OCI-LY7 (cell line): ENCODE measurements around the gene NSMF. TPM values are rescaled to one million over a fixed set of nuclear protein-coding genes. Genes with fewer than 3 reads are reported as not detected.

ENCODE experiments used
- BruUV-seq: library from RNA; stranded (reverse); fragments of 400-500 nt; replicated peaks from 2 replicates; lab custom pipeline; 2021; lab: Mats Ljungman, UMichigan
- CTCF ChIA-PET: fragments of 300-600 bp; sonication (Branson Sonifier 250); formaldehyde crosslinking; loops from one replicate; lab custom pipeline; 2022; ENCODE audit warnings: antibody characterized with exemption; ENCODE audit not compliant: unreplicated experiment; lab: Charles Lee
- POLR2A ChIA-PET: fragments of 300-600 bp; sonication (Branson Sonifier 250); formaldehyde crosslinking; loops from one replicate; lab custom pipeline; 2022; ENCODE audit warnings: antibody characterized with exemption; lab: Charles Lee
- DNase-seq: peaks from one replicate; pipeline ENCODE4 v3.0.0-alpha.2; 2015; ENCODE audit warnings: low spot score
- H2AFZ ChIP-seq: fragments of 200-600 bp; sonication (generic), shearing (Covaris generic); 2 replicates; pipeline ENCODE4 v1.6.1; 2014; ENCODE audit warnings: mild to moderate bottlenecking, antibody characterized with exemption, low read length, moderate library complexity
- H3K27ac ChIP-seq: fragments of 200-600 bp; sonication (generic); 2 replicates; pipeline ENCODE4 v1.5.1; 2014; ENCODE audit warnings: mixed run types, low read depth, mild to moderate bottlenecking, moderate library complexity, low read length, inconsistent platforms; ENCODE audit not compliant: poor library complexity, severe bottlenecking
- H3K36me3 ChIP-seq: fragments of 200-600 bp; sonication (generic); 2 replicates; pipeline ENCODE4 v1.6.1; 2014; ENCODE audit warnings: mild to moderate bottlenecking, antibody characterized with exemption, low read length, moderate library complexity, mixed read lengths; ENCODE audit not compliant: insufficient read depth
- H3K4me1 ChIP-seq: fragments of 200-600 bp; sonication (generic); 2 replicates; pipeline ENCODE4 v1.5.1; 2014; ENCODE audit warnings: mild to moderate bottlenecking, low read length; ENCODE audit not compliant: insufficient read depth, poor library complexity, severe bottlenecking
- H3K4me2 ChIP-seq: fragments of 200-600 bp; sonication (generic); 2 replicates; pipeline ENCODE4 v1.6.1; 2014; ENCODE audit warnings: mild to moderate bottlenecking, low read length
- H3K4me3 ChIP-seq: fragments of 200-600 bp; sonication (generic); 2 replicates; pipeline ENCODE4 v1.5.1; 2014; ENCODE audit warnings: mild to moderate bottlenecking, low read depth, low read length; ENCODE audit not compliant: poor library complexity, severe bottlenecking
- H3K79me2 ChIP-seq: fragments of 200-600 bp; sonication (generic); 2 replicates; pipeline ENCODE4 v1.6.1; 2016; ENCODE audit warnings: low read depth, mild to moderate bottlenecking, low read length, moderate library complexity, mixed read lengths; ENCODE audit not compliant: insufficient read depth
- H3K9me2 ChIP-seq: fragments of 200-600 bp; sonication (generic); 2 replicates; pipeline ENCODE4 v1.6.1; 2016; ENCODE audit warnings: mild to moderate bottlenecking, low read length, mixed read lengths; ENCODE audit not compliant: insufficient read depth
- H3K9me3 ChIP-seq: fragments of 200-600 bp; sonication (generic); 2 replicates; pipeline ENCODE4 v1.6.1; 2014; ENCODE audit warnings: mild to moderate bottlenecking, mixed run types, low read length, mixed read lengths
- H4K20me1 ChIP-seq: fragments of 200-600 bp; sonication (generic); 2 replicates; pipeline ENCODE4 v1.6.1; 2014; ENCODE audit warnings: mild to moderate bottlenecking, antibody characterized with exemption, low read length, moderate library complexity, mixed read lengths; ENCODE audit not compliant: insufficient read depth
- EZH2phosphoT487 ChIP-seq: fragments of 200-600 bp; sonication (generic); IDR thresholded peaks from 2 replicates; pipeline ENCODE4 v1.6.1; 2018; ENCODE audit warnings: low read depth, borderline replicate concordance, mild to moderate bottlenecking, mixed run types, antibody characterized with exemption, low read length, moderate library complexity, mixed read lengths
- intact Hi-C: fragments of 100-400 bp; cut with micrococcal nuclease; formaldehyde crosslinking; loops from one replicate; pipeline ENCODE4 v1.10.0; 2022; ENCODE audit not compliant: unreplicated experiment
- total RNA-seq, 2 experiments: library from RNA; depleted of rRNA in 1 of 2; stranded (reverse); fragments of >200 nt in 1 of 2; shearing (Covaris generic) in 1 of 2; gene quantifications; 2 replicates each; pipeline ENCODE4 v1.2.3, GENCODE V29; 2014 to 2022
- TF ChIP-seq, protein P1 (sequence below): fragments of 200-600 bp; sonication (generic); conservative IDR thresholded peaks from 2 replicates; pipeline ENCODE4 v1.5.1; 2014; ENCODE audit warnings: mild to moderate bottlenecking, antibody characterized with exemption, low read length, moderate library complexity, mixed read lengths

NSMF gene
- total RNA-seq, 2 experiments from 2014 or later = 20.3 to 29.8 TPM

DNA sequence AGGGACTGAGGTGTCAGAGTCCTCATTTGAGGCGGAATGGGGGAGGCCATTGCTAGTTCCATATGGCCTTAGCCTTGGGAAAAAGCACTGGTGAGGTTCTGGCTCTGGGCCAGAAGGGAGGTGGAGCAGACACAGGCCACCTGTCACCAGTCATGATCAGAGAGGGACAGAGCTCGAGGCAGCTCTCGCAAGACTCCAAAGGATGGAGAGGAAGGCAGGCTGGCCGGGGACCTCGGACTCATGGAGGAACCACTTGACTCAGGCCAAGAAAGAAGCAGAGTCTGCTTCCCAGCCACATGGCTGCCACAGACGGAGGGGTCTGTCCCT, 29.2 kb upstream of the NSMF start:
- Histone ChIP-seq H3K4me1 (no peaks in the 10 kb centered on the region), H3K9me2 (no peaks in the 10 kb centered on the region), H3K36me3 (no peaks in the 10 kb centered on the region), H3K9me3 (no peaks in the 10 kb centered on the region), H3K4me2 (no peak overlapping the region), H3K4me3 (no peak overlapping the region), H3K79me2 (no peaks in the 10 kb centered on the region), H3K27ac (no peak overlapping the region), H4K20me1 (no peaks in the 10 kb centered on the region), H2AFZ (no peak overlapping the region)
- BruUV-seq = no TSS peak
- POLR2A ChIA-PET = interaction anchor here (0.6 kb wide), 1 partner anchor 113 kb away, joined by 6 read pairs; no protein-coding TSS in a partner anchor
- TF ChIP-seq, protein P1, sequence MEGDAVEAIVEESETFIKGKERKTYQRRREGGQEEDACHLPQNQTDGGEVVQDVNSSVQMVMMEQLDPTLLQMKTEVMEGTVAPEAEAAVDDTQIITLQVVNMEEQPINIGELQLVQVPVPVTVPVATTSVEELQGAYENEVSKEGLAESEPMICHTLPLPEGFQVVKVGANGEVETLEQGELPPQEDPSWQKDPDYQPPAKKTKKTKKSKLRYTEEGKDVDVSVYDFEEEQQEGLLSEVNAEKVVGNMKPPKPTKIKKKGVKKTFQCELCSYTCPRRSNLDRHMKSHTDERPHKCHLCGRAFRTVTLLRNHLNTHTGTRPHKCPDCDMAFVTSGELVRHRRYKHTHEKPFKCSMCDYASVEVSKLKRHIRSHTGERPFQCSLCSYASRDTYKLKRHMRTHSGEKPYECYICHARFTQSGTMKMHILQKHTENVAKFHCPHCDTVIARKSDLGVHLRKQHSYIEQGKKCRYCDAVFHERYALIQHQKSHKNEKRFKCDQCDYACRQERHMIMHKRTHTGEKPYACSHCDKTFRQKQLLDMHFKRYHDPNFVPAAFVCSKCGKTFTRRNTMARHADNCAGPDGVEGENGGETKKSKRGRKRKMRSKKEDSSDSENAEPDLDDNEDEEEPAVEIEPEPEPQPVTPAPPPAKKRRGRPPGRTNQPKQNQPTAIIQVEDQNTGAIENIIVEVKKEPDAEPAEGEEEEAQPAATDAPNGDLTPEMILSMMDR = no peak
- no peak for TF ChIP-seq EZH2phosphoT487
- no peak for DNase-seq
- intact Hi-C loops = no loop called here
- CTCF ChIA-PET = no interaction called here

DNA sequence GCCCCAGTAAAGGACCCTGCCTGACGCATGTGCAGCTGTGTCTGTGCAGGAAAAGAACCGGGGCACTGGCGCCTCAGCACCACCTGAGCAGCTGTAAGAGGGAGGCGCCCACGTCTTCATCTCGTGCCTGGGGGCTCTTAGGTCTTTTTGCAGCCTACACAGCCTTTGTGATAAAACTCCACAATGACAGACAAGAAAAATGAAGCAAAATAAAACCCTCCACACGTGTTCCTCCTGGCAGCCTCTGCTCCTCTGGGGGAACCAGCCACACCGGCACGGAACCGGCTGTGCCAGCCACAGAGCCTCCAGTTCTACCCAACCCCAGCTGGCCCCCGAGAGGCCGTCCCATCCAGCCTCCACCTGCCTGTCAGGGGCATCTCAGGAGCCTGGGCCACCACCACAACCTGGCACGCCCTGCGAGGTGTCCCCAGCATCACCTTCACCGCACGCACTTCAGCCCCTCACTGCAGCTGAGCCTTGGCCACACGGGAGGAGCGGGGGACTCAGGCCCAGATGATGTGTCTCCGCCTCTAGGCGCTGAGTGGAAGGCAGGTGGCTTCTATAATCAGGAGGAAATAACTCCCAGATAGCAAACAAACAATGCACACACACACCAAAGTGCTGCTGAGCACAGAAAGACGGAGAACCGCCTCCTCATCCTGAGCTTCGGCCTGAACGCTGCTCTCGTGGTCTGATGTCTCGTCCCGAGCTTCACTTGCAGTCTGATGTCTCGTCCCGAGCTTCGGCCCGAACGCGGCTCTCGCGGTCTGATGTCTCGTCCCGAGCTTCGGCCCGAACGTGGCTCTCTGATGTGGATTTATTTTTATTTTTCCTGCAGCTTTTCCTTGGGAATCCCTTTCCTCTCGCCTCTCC, 28.6 kb upstream of the NSMF start:
- TF ChIP-seq, protein P1 = no peak
- TF ChIP-seq EZH2phosphoT487 = no peak
- Histone ChIP-seq H3K9me3 (no peaks in the 10 kb centered on the region), H3K9me2 (no peaks in the 10 kb centered on the region), H3K36me3 (no peaks in the 10 kb centered on the region), H3K4me3 (no peak overlapping the region), H3K27ac (no peak overlapping the region), H2AFZ (no peak overlapping the region), H3K4me2 (no peak overlapping the region), H3K79me2 (no peaks in the 10 kb centered on the region), H3K4me1 (no peaks in the 10 kb centered on the region), H4K20me1 (no peaks in the 10 kb centered on the region)
- ChIA-PET POLR2A (interaction anchor here (0.6 kb wide), 1 partner anchor 113 kb away, joined by 6 read pairs; no protein-coding TSS in a partner anchor), CTCF (no interaction called here)
- no peak for DNase-seq
- no TSS peak for BruUV-seq
- intact Hi-C loops = no loop called here
